ENCODE results near the gene HOXB7.
A peak's percentile ranks its signal among the peaks of the same experiment; 100 is the strongest.

Gene HOXB7

DNA sequence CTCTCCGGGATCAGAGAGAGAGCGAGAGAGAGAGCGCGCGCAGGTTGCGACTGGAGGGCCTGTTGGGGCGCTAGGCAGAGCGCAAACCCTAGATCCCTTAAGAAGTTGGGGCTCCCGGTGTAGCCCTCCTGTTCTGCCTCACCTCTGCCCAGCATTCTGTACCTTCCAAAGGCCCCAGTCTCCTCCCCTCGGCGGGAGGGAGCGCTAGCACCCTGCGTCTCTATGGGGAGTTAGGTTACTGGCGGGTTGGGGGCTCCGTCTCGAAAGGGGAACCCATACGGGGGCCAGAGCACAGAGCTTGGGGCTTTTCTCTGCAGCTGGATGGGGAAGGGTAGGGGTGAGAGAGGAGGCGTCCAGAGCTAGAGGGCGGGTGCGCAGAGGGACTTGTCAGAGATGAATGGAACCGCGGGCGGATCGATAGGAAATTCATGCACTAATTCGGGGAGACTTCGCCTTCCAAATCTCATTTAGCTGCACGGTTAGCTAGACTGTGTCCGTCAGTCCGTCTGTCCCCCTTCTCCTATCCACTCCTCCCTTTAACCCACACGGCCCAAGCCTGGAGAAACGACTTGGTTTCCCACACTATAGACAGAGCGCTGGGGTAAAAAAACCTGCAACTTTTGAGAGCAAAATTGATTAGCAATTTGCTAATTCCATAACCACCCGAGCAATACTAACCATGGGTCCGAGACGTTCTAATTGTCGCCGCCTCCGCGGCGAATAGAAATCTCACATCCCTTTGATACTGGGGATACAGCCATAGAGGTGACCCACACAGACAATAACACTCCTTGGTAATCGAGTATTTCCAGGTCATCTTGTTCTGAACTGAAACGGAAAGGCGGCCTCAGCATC, 32.0 kb downstream of the HOXB7 start:
- H3K4me3 ChIP-seq (ENCODE audit: low read length) = 0 out of 2 replicates have a peak overlapping the region, but pooled peaks have one; percentile 29
- H3K9ac ChIP-seq (ENCODE audit: low read depth, low read length) = no peak overlapping the region
- H3K27me3 ChIP-seq (ENCODE audit: insufficient read depth, low read length) = peaks cover 100% of the 10 kb centered on the region
- WGBS = 3% methylated on average over 42 of the region's 43 CpGs
- 0 out of 2 replicates have a peak, but pooled peaks cover 4% of the 10 kb centered on the region for H3K4me1 ChIP-seq (ENCODE audit: insufficient read depth, low read length)
- H3K36me3 ChIP-seq (ENCODE audit: insufficient read depth, low read length) = no peaks in the 10 kb centered on the region
- H3K9me3 ChIP-seq (ENCODE audit: insufficient read depth, low read depth, low read length) = no peaks in the 10 kb centered on the region
- no peak overlapping the region for H3K27ac ChIP-seq (ENCODE audit: low read depth, low read length)

DNA sequence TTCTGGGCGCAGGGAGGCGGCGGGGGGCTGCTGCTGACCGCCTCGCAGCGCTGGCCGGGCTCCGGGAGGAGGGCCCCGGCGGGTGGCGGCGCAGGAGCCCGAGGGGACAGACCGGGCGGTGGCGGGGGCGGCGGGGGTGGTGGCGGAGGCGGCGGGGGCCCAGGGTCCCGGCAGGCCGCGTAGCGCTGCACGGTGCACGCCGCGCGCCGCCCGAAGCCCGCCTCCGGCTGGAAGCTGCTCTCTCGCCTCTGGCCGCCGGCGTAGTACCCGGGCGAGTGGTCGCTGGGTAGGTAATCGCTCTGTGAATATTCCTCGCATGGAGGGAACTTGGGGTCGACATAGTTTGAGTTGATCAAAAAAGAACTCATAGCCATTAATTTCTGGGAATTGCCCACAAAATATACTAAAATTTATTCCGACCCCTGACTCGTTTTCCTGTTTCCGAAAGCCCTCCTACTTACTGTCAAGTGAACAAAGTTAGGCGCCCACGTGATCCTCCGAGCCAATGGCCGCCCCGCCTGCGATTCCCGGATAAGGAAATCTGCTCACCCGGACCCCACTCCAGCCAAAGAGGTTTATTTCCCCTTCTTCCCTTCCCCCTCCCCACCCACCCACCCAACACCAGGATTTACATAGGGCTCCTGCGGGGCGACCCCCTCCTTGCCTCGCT, 32.7 kb downstream of the HOXB7 start, which contains the start of gene HOXB4:
HOXB4 (minus strand) TSS at position 405 of the 670 bp plus-strand sequence; CDS start at position 374, 31 bp downstream.
- H3K9me3 ChIP-seq (ENCODE audit: insufficient read depth, low read depth, low read length) = no peaks in the 10 kb centered on the region
- no peak within 1 kb of the TSS for H3K27ac ChIP-seq (ENCODE audit: low read depth, low read length)
- WGBS = under 1% methylated on average over 58 of the region's 58 CpGs
- peaks cover 100% of the 10 kb centered on the region for H3K27me3 ChIP-seq (ENCODE audit: insufficient read depth, low read length)
- no peak within 1 kb of the TSS for H3K9ac ChIP-seq (ENCODE audit: low read depth, low read length)
- H3K36me3 ChIP-seq (ENCODE audit: insufficient read depth, low read length) = no peaks in the 10 kb centered on the region
- peak within 1 kb of the TSS; percentile 49 for H3K4me3 ChIP-seq (ENCODE audit: low read length)
- H3K4me1 ChIP-seq (ENCODE audit: insufficient read depth, low read length) = 0 out of 2 replicates have a peak, but pooled peaks cover 4% of the 10 kb centered on the region

DNA sequence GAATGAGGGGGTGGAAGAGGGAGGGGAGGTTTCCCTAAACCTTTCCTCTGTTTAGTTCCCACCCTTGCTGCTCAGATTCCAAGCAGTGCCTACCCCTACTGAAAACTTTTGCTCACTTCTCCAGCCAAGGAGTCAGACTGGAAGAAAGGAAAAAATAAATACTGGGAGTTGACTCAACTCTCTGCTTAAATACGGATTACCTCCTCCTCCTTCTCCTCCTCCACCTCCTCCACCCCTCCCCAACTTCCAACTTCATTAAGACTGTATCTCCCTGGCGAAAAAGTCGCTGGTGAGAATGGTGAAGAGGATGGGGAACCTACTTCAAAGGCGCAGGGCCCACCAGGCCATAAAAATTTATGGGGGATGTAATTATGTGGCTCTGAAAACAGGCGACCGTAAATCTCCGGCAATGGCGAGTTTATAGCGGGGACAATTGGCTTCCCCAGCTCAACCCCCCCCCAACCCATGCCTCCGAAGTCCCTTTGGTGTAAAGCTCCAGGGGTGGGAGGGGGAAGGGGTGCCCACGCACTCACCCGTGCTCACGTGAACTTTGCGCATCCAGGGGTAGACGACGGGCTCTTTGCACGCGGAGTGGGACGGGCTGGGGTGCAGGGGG, 33.4 kb downstream of the HOXB7 start:
- WGBS = under 1% methylated on average over 18 of the region's 19 CpGs
- H3K4me3 ChIP-seq (ENCODE audit: low read length) = no peak overlapping the region
- no peak overlapping the region for H3K9ac ChIP-seq (ENCODE audit: low read depth, low read length)
- no peaks in the 10 kb centered on the region for H3K36me3 ChIP-seq (ENCODE audit: insufficient read depth, low read length)
- peaks cover 100% of the 10 kb centered on the region for H3K27me3 ChIP-seq (ENCODE audit: insufficient read depth, low read length)
- H3K27ac ChIP-seq (ENCODE audit: low read depth, low read length) = no peak overlapping the region
- H3K9me3 ChIP-seq (ENCODE audit: insufficient read depth, low read depth, low read length) = no peaks in the 10 kb centered on the region
- 0 out of 2 replicates have a peak, but pooled peaks cover 4% of the 10 kb centered on the region for H3K4me1 ChIP-seq (ENCODE audit: insufficient read depth, low read length)

DNA sequence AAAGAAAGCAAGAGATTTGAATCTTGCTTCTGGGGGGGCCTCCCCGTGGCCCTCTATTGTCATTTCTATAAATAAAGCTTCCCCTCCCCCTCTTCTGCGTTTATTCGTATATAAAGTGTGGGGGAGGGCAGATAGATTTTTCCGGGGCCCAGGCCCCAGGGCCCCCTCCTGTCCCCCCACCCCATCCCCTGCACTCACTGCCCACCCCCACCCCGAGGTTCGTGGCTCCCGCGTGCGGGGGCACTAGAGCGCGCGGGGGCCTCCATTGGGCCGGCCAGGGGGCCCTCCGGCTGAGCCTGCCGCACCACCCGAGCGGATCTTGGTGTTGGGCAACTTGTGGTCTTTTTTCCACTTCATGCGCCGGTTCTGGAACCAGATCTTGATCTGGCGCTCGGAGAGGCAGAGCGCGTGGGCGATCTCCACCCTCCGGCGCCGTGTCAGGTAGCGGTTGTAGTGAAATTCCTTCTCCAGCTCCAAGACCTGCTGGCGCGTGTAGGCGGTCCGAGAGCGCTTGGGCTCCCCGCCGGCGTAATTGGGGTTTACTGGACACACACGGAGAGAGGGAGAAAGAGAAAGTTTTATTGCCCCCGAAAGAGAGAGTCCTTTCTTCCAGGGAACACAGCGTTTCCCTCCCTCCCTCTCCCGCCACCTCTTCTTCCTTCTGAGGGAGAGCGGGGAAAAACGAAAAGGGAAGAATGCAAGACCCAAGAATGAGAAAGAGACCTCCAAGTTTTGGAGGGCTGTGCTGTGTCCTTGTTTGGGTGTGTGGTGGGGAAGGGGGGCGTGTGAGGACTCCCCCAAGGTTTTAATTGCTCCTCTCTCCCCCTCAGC, 34.1 kb downstream of the HOXB7 start:
- 3% methylated on average over 35 of the region's 43 CpGs for WGBS
- 0 out of 2 replicates have a peak, but pooled peaks cover 4% of the 10 kb centered on the region for H3K4me1 ChIP-seq (ENCODE audit: insufficient read depth, low read length)
- no peak overlapping the region for H3K27ac ChIP-seq (ENCODE audit: low read depth, low read length)
- H3K27me3 ChIP-seq (ENCODE audit: insufficient read depth, low read length) = peaks cover 100% of the 10 kb centered on the region
- H3K4me3 ChIP-seq (ENCODE audit: low read length) = no peak overlapping the region
- H3K9ac ChIP-seq (ENCODE audit: low read depth, low read length) = no peak overlapping the region
- H3K36me3 ChIP-seq (ENCODE audit: insufficient read depth, low read length) = no peaks in the 10 kb centered on the region
- H3K9me3 ChIP-seq (ENCODE audit: insufficient read depth, low read depth, low read length) = no peaks in the 10 kb centered on the region

DNA sequence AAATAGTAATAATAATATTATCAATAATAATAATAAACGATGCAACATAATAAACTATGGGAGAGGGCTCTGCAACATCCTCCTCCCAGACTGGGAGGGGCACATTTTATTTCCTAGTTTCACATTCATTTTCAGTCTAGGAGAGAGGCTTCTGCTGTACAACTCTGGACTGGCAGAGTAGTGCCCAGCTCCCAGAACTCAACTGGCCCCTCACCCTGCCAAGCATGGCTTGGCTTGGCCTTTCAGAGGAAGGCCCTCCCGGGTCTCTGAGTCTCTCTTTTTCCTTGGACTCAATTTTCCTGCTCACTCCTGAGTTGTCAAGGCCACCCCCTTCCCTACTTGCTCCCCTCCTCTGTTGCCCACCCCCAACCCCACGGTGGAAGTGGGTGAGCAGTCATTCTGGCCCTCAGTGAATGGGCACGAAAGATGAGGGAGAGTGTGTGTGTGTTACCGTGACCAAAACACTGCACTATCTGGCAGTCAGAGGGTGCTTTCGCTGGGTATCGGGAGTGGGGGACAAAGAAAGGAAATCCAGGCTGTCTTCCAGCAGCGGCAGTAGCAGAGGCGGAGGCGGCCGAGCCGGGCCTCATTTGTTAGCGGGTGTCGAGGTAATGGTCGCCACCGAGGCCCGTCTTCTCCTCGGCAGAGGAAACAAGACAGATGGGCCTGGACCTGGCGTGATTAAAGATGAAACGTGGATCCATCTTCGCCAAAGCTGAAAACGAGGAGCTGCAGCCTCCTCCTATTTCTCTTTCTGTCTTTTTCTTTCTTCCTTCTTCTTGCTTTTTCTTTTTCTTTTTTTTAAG, 34.9 kb downstream of the HOXB7 start:
- H3K9me3 ChIP-seq (ENCODE audit: insufficient read depth, low read depth, low read length) = no peaks in the 10 kb centered on the region
- H3K27ac ChIP-seq (ENCODE audit: low read depth, low read length) = no peak overlapping the region
- peaks cover 100% of the 10 kb centered on the region for H3K27me3 ChIP-seq (ENCODE audit: insufficient read depth, low read length)
- no peak overlapping the region for H3K9ac ChIP-seq (ENCODE audit: low read depth, low read length)
- no peaks in the 10 kb centered on the region for H3K36me3 ChIP-seq (ENCODE audit: insufficient read depth, low read length)
- H3K4me1 ChIP-seq (ENCODE audit: insufficient read depth, low read length) = peaks cover 8% of the 10 kb centered on the region; the same call in 1 of the 2 replicates
- 6% methylated on average over 22 of the region's 22 CpGs for WGBS
- H3K4me3 ChIP-seq (ENCODE audit: low read length) = no peak overlapping the region

DNA sequence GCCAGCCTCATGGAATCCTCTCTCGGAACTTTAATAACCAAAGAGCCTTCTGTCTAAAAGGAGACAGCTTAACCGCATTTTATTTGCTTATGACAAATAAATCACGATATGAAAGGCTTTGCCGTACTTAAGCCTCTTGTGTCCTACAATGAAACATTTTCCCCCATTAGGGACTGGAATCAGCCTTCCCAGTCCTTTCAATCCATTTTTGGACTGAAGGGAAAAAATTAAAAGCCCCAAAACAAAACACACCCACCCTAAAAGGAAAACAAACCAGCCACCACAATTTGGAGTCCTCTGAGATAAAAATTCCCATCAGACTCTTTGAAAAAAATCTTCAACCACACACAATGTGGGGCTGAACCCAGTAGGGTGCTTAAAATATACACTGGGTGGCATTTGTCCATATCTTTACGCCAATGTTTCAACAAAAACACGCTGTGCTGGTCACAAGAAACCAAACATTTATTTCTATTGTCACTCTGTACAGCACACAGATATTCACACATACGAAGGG, 35.7 kb downstream of the HOXB7 start:
- Histone ChIP-seq H3K9ac (ENCODE audit: low read depth, low read length) (no peak overlapping the region), H3K27ac (ENCODE audit: low read depth, low read length) (no peak overlapping the region), H3K4me1 (ENCODE audit: insufficient read depth, low read length) (peaks cover 15% of the 10 kb centered on the region; the same call in 1 of the 2 replicates), H3K4me3 (ENCODE audit: low read length) (no peak overlapping the region), H3K27me3 (ENCODE audit: insufficient read depth, low read length) (peaks cover 100% of the 10 kb centered on the region), H3K9me3 (ENCODE audit: insufficient read depth, low read depth, low read length) (no peaks in the 10 kb centered on the region), H3K36me3 (ENCODE audit: insufficient read depth, low read length) (no peaks in the 10 kb centered on the region)
- 21% methylated on average over 6 of the region's 7 CpGs for WGBS

DNA sequence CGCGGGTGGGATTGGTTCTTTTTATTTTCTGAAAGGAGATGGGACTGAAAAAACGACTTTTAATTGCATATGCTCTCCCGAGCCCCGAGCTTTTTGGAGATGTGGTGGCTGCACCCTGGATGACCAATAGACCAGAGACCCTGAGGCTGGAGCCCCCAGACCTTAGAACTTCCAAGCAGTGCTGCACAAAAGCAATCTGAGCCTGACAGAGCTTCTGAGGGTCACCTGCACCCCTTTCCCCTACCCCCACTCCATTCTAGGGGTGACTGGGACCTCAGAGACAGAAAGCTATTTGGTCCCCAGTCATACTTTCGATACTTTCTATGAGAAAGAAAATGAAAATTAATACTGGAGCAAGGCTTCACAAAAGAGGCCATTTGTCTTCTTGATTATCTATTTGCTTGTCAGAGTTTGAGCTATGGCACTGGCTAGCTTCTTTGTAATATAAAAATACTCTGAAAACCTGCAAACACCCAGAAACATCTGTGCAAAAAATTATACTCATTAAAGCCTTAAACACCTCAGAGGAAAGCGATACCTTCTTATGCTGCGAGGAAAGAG, 36.2 kb downstream of the HOXB7 start:
- H3K4me3 ChIP-seq (ENCODE audit: low read length) = no peak overlapping the region
- 16% methylated on average over 8 of the region's 8 CpGs for WGBS
- H3K27ac ChIP-seq (ENCODE audit: low read depth, low read length) = no peak overlapping the region
- no peak overlapping the region for H3K9ac ChIP-seq (ENCODE audit: low read depth, low read length)
- H3K9me3 ChIP-seq (ENCODE audit: insufficient read depth, low read depth, low read length) = no peaks in the 10 kb centered on the region
- no peaks in the 10 kb centered on the region for H3K36me3 ChIP-seq (ENCODE audit: insufficient read depth, low read length)
- H3K27me3 ChIP-seq (ENCODE audit: insufficient read depth, low read length) = peaks cover 100% of the 10 kb centered on the region
- H3K4me1 ChIP-seq (ENCODE audit: insufficient read depth, low read length) = peaks cover 20% of the 10 kb centered on the region; the same call in 1 of the 2 replicates

DNA sequence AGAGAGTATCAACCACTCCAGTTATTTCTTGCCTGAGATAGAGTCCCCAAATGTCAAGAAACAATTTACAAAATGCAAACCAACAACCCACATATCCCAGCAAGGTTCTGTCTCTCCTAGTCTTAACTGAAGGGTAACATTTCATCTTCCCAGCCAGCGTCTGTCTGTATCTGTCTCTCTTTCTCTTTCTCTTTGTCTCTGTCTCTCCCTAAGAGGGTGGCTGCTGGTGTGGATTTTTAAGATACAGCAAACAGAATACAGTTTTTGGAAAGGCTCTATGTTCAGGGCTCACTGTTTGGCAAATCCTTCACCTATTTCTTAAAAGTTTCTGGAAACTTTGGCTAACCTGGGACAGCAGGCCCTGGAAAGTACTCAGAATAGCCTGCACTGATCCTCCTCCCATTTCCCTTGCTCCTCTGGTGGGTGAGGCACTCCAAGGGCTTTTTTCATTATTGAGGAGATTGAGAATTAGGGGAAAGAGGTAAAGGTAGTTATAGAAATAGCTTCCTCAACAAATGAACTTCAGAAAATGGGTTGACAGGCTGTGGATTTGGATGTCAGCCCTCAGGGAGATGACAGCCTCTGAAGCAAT, 38.9 kb downstream of the HOXB7 start:
- WGBS = 9% methylated on average over 1 of the region's 1 CpG
- no peaks in the 10 kb centered on the region for H3K36me3 ChIP-seq (ENCODE audit: insufficient read depth, low read length)
- H3K9ac ChIP-seq (ENCODE audit: low read depth, low read length) = no peak overlapping the region
- H3K4me3 ChIP-seq (ENCODE audit: low read length) = no peak overlapping the region
- no peak overlapping the region for H3K27ac ChIP-seq (ENCODE audit: low read depth, low read length)
- peaks cover 100% of the 10 kb centered on the region for H3K27me3 ChIP-seq (ENCODE audit: insufficient read depth, low read length)
- H3K4me1 ChIP-seq (ENCODE audit: insufficient read depth, low read length) = peaks cover 26% of the 10 kb centered on the region
- no peaks in the 10 kb centered on the region for H3K9me3 ChIP-seq (ENCODE audit: insufficient read depth, low read depth, low read length)

DNA sequence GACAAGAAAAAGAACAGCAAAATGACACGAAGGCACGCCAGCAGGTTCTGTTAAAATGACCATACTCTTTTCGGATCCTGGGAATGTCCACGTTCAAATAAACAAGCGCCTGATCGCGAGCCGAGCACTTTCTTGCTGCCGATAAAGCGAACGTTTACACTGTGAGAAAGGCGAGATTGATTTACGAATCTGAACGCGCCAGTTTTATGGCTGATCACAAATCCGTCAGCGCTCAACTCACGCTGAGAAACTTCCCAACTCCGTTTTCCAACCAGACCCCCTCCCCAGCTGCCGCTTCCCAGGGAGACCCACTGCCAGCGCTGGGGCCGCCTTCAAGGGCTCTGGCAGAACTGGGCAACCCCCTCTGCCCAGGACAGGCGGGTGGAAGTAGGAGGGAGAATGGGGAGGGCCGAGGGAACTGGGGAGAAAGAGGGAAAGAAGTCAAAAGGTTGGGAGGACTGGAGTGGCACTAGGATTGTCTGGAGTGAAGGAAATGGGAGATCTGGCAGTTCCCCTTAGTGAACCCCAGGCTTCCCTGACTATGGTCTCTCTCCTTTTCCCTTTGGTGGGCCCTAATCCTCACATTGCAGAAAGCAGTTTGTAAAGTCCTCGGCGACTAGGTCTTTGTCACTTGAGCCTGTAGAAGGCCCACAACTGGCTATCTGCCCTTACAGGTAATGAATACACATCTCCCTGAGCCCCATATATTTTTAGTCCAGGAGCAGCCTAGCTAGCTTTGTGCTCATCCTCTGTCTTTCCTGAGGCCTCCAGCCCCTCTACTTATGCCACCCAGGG, 39.6 kb downstream of the HOXB7 start:
- 2% methylated on average over 26 of the region's 26 CpGs for WGBS
- H3K9ac ChIP-seq (ENCODE audit: low read depth, low read length) = no peak overlapping the region
- no peak overlapping the region for H3K4me3 ChIP-seq (ENCODE audit: low read length)
- H3K36me3 ChIP-seq (ENCODE audit: insufficient read depth, low read length) = no peaks in the 10 kb centered on the region
- H3K9me3 ChIP-seq (ENCODE audit: insufficient read depth, low read depth, low read length) = no peaks in the 10 kb centered on the region
- H3K4me1 ChIP-seq (ENCODE audit: insufficient read depth, low read length) = peaks cover 26% of the 10 kb centered on the region
- peaks cover 100% of the 10 kb centered on the region for H3K27me3 ChIP-seq (ENCODE audit: insufficient read depth, low read length)
- no peak overlapping the region for H3K27ac ChIP-seq (ENCODE audit: low read depth, low read length)

Data from HUES64 (cell line).